Lower lobe of right lung (tissue), 2 donors: ENCODE results near the gene ZNF580. TPM values are rescaled to one million over a fixed set of nuclear protein-coding genes. Genes with fewer than 3 reads are reported as not detected.

ENCODE experiments used
- ATAC-seq, 2 donors: fragments of 200-7000 bp; cut with Tn5 transposase; one replicate each; pipeline ENCODE4 v1.9.1; 2020 to 2022; ENCODE audit warnings: mild to moderate bottlenecking in 2 of 2, moderate library complexity in 2 of 2
- DNase-seq: peaks from one replicate; pipeline ENCODE4 v3.0.0-alpha.2; 2020
- H3K27ac ChIP-seq: fragments of 200-600 bp; one replicate; pipeline ENCODE4 v1.8.0; 2022
- H3K27me3 ChIP-seq: fragments of 200-600 bp; one replicate; pipeline ENCODE4 v1.8.0; 2022; ENCODE audit warnings: low read depth
- H3K36me3 ChIP-seq: fragments of 200-600 bp; one replicate; pipeline ENCODE4 v1.8.0; 2022; ENCODE audit warnings: mild to moderate bottlenecking
- H3K4me1 ChIP-seq: fragments of 200-600 bp; one replicate; pipeline ENCODE4 v1.8.0; 2022
- H3K4me3 ChIP-seq: fragments of 200-600 bp; one replicate; pipeline ENCODE4 v1.8.0; 2022; ENCODE audit warnings: mild to moderate bottlenecking
- H3K9me3 ChIP-seq: fragments of 200-600 bp; one replicate; pipeline ENCODE4 v1.8.0; 2022
- intact Hi-C: fragments of 100-400 bp; cut with DNase I; formaldehyde crosslinking; loops from one replicate; pipeline ENCODE4 v1.11.0; 2022
- total RNA-seq: library from RNA; stranded (reverse); fragmentation: NEBNext Ultra II Directional; extraction: Animal tissue kit (Norgen Biotek cat#: 25700); gene quantifications from one replicate; pipeline ENCODE4 v1.2.1, GENCODE V29; 2021
- TF ChIP-seq, protein P1 (sequence below): fragments of 200-600 bp; IDR thresholded peaks from one replicate; pipeline ENCODE4 v1.8.0; 2022; ENCODE audit warnings: antibody characterized with exemption, mild to moderate bottlenecking
- donor health status: DM: no; HTN: yes; CAD: no; lungs with severe emphysema.

Gene ZNF580
- total RNA-seq, 1 donor from 2014 or later: 35.2 TPM

- H3K4me1 ChIP-seq: peaks cover 32% of the 10 kb centered on the region
- no peaks in the 10 kb centered on the region for H3K9me3 ChIP-seq
- intact Hi-C loops: no loop called here
- TF ChIP-seq, protein P1, sequence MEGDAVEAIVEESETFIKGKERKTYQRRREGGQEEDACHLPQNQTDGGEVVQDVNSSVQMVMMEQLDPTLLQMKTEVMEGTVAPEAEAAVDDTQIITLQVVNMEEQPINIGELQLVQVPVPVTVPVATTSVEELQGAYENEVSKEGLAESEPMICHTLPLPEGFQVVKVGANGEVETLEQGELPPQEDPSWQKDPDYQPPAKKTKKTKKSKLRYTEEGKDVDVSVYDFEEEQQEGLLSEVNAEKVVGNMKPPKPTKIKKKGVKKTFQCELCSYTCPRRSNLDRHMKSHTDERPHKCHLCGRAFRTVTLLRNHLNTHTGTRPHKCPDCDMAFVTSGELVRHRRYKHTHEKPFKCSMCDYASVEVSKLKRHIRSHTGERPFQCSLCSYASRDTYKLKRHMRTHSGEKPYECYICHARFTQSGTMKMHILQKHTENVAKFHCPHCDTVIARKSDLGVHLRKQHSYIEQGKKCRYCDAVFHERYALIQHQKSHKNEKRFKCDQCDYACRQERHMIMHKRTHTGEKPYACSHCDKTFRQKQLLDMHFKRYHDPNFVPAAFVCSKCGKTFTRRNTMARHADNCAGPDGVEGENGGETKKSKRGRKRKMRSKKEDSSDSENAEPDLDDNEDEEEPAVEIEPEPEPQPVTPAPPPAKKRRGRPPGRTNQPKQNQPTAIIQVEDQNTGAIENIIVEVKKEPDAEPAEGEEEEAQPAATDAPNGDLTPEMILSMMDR: no peak
- H3K27me3 ChIP-seq: no peaks in the 10 kb centered on the region
- ATAC-seq (no peak), DNase-seq (no peak)
- no peak overlapping the region for H3K4me3 ChIP-seq
- H3K27ac ChIP-seq: no peak overlapping the region
- H3K36me3 ChIP-seq: peaks cover 34% of the 10 kb centered on the region
Measured at GRCh38 chr19:55609326-55609725, 31.5 kb upstream of the ZNF580 start.

- peaks cover 24% of the 10 kb centered on the region for H3K4me1 ChIP-seq
Measured at GRCh38 chr19:55611300-55611982, 29.4 kb upstream of the ZNF580 start.

GRCh38 chr19:55611983-55612645, 28.7 kb upstream of the ZNF580 start:
- peaks cover 49% of the 10 kb centered on the region for H3K36me3 ChIP-seq
- H3K4me3 ChIP-seq: no peak overlapping the region
- no peaks in the 10 kb centered on the region for H3K9me3 ChIP-seq
- H3K27ac ChIP-seq: peak overlapping the region; percentile 26
- DNase-seq: no peak
- TF ChIP-seq, protein P1: no peak
- H3K27me3 ChIP-seq: no peaks in the 10 kb centered on the region
- ATAC-seq: no peak
- H3K4me1 ChIP-seq: peaks cover 17% of the 10 kb centered on the region
- intact Hi-C loops: no loop called here

More at GRCh38 chr19:55611300-55611982, 29.4 kb upstream of the ZNF580 start:
- H3K36me3 ChIP-seq: peaks cover 49% of the 10 kb centered on the region
- no peak overlapping the region for H3K4me3 ChIP-seq
- no peaks in the 10 kb centered on the region for H3K27me3 ChIP-seq
- H3K27ac ChIP-seq: no peak overlapping the region
- DNase-seq (no peak), ATAC-seq (no peak)
- H3K9me3 ChIP-seq: no peaks in the 10 kb centered on the region
- TF ChIP-seq, protein P1: no peak
- intact Hi-C loops: no loop called here

GRCh38 chr19:55613396-55613795, 27.4 kb upstream of the ZNF580 start:
- Histone ChIP-seq H3K27ac (no peak overlapping the region), H3K4me3 (no peak overlapping the region), H3K9me3 (no peaks in the 10 kb centered on the region), H3K4me1 (peaks cover 16% of the 10 kb centered on the region), H3K27me3 (no peaks in the 10 kb centered on the region), H3K36me3 (peaks cover 53% of the 10 kb centered on the region)
- DNase-seq: no peak
- TF ChIP-seq, protein P1: no peak
- ATAC-seq: no peak
- intact Hi-C loops: no loop called here

DNA sequence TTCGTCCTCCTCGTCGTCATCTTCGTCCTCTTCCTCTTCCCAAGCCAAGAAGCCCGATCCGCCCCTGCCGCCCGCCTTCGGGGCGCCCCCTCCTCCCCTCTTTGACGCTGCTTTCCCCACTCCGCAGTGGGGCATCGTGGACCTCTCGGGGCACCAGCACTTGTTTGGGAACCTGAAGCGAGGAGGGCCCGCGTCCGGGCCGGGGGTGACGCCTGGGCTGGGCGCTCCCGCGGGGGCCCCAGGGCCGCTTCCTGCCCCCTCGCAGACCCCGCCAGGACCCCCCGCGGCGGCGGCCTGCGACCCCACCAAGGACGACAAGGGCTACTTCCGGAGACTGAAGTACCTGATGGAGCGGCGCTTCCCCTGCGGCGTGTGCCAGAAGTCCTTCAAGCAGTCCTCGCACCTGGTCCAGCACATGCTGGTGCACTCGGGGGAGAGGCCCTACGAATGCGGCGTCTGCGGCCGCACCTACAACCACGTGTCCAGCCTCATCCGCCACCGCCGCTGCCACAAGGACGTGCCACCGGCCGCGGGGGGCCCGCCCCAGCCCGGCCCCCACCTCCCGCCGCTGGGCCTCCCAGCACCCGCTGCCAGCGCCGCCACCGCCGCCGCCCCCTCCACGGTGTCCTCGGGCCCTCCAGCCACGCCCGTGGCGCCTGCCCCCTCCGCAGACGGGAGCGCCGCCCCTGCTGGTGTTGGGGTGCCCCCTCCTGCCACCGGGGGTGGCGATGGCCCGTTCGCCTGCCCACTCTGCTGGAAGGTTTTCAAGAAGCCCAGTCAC, 26.7 kb upstream of the ZNF580 start:
- intact Hi-C loops: no loop called here
- peaks cover 23% of the 10 kb centered on the region for H3K4me1 ChIP-seq
- no peaks in the 10 kb centered on the region for H3K27me3 ChIP-seq
- ATAC-seq (no peak), DNase-seq (no peak)
- H3K36me3 ChIP-seq: peaks cover 49% of the 10 kb centered on the region
- no peak overlapping the region for H3K27ac ChIP-seq
- H3K9me3 ChIP-seq: no peaks in the 10 kb centered on the region
- no peak overlapping the region for H3K4me3 ChIP-seq
- TF ChIP-seq, protein P1: no peak
